Spleen (tissue), 11 donors: ENCODE data around the gene MTHFR. TPM values are rescaled to one million over a fixed set of nuclear protein-coding genes. Genes with fewer than 3 reads are reported as not detected.

Experiments
- DNase-seq: peaks from one replicate; pipeline ENCODE4 v3.0.0-alpha.2; 2020
- H3K27ac ChIP-seq, 8 donors: fragments of 200-600 bp; sonication (generic) in 7 of 8; 1 replicate in 4 of 8; 2 replicates in 4 of 8; pipeline versions ENCODE4 v1.5.0 to v1.8.0; 2016 to 2021; ENCODE audit warnings: inconsistent platforms in 4 of 8, mild to moderate bottlenecking in 4 of 8, moderate library complexity in 1 of 8
- H3K27me3 ChIP-seq, 7 donors: fragments of 200-600 bp; sonication (generic) in 6 of 7; replicated peaks in 1 of 7; 1 replicate in 4 of 7; 2 replicates in 3 of 7; pipeline versions ENCODE4 v1.5.0 to v1.8.0; 2016 to 2021; ENCODE audit warnings: inconsistent platforms in 3 of 7, mild to moderate bottlenecking in 1 of 7
- H3K36me3 ChIP-seq, 6 donors: fragments of 200-600 bp; sonication (generic) in 5 of 6; 1 replicate in 4 of 6; 2 replicates in 2 of 6; pipeline versions ENCODE4 v1.5.0 to v1.8.0; 2016 to 2021; ENCODE audit warnings: inconsistent platforms in 2 of 6
- H3K4me1 ChIP-seq, 6 donors: fragments of 200-600 bp; sonication (generic) in 5 of 6; 1 replicate in 3 of 6; 2 replicates in 3 of 6; pipeline versions ENCODE4 v1.5.0 to v1.8.0; 2016 to 2021; ENCODE audit warnings: inconsistent platforms in 3 of 6
- H3K4me3 ChIP-seq, 8 donors: fragments of 200-600 bp; sonication (generic) in 7 of 8; 1 replicate in 4 of 8; 2 replicates in 4 of 8; pipeline versions ENCODE4 v1.5.0 to v1.8.0; 2016 to 2021; ENCODE audit warnings: inconsistent platforms in 4 of 8, mild to moderate bottlenecking in 4 of 8, moderate library complexity in 2 of 8
- H3K9me3 ChIP-seq, 8 donors: fragments of 200-600 bp; sonication (generic) in 7 of 8; 1 replicate in 4 of 8; 2 replicates in 4 of 8; pipeline versions ENCODE4 v1.5.0 to v1.8.0; 2016 to 2021; ENCODE audit warnings: inconsistent platforms in 4 of 8
- CTCF ChIP-seq, 11 experiments: fragments of 200-600 bp in 7 of 11; fragments of 450-650 bp in 4 of 11; sonication (generic) in 4 of 11; IDR thresholded peaks in 8 of 11; conservative IDR thresholded peaks in 3 of 11; 1 replicate in 7 of 11; 2 replicates in 4 of 11; pipeline versions ENCODE4 v1.4.0 to v1.8.0; 2016 to 2021; ENCODE audit warnings: antibody characterized with exemption in 11 of 11, inconsistent platforms in 4 of 11, mild to moderate bottlenecking in 1 of 11
- POLR2A ChIP-seq, 3 donors: fragments of 450-650 bp; IDR thresholded peaks; one replicate each; pipeline ENCODE4 v1.5.1; 2017; ENCODE audit warnings: antibody characterized with exemption in 3 of 3, mild to moderate bottlenecking in 1 of 3
- POLR2AphosphoS5 ChIP-seq, 3 donors: sonication (generic); formaldehyde crosslinking; IDR thresholded peaks; one replicate each; pipeline ENCODE4 v1.5.1; 2017; ENCODE audit warnings: antibody characterized with exemption in 3 of 3
- WGBS, 5 donors: extraction: QIAGEN DNeasy Blood & Tissue Kit in 3 of 5; methylation state at CpG; one replicate each; pipeline versions ENCODE4 v1.1.5 to v1.1.7; 2013 to 2018; 5-methylcytosine and 5-hydroxymethylcytosine counted together
- intact Hi-C: fragments of 100-400 bp; cut with DNase I; formaldehyde crosslinking; loops from one replicate; pipeline ENCODE4 v1.15.0; 2023; ENCODE audit warnings: low total_unique reads
- polyA plus RNA-seq, 3 donors: library from polyadenylated mRNA; stranded (reverse); fragments of 200-250 nt; gene quantifications; one replicate each; pipeline ENCODE4 v1.2.1, GENCODE V29; 2013
- total RNA-seq, 7 donors: library from RNA; depleted of rRNA in 3 of 7; stranded (reverse); fragments of >200 nt in 3 of 7; fragmentation: NEBNext Ultra II Directional in 4 of 7; extraction: Animal tissue kit (Norgen Biotek cat#: 25700) in 4 of 7; gene quantifications; one replicate each; pipeline versions ENCODE4 v1.1.0 to v1.2.1, GENCODE V29; 2016 to 2021
- donor health status: healthy with polysubstance abuse.
- donor health status: DM: no; HTN: no; CAD: no; lungs with moderate emphysema.
- donor health status: DM: no; HTN: no; CAD: no.
- donor health status: Bipolar disorder and iron deficiency.
- donor health status: healthy.
- donor health status: DM: no; HTN: no; CAD: no.
- donor health status: DM: yes; HTN: yes; CAD: no.

Gene MTHFR
- total and polyA plus RNA-seq, 10 donors, result 6.7 to 79.8 (median 67.7) TPM

GRCh38 chr1:11764519-11764918, 41.2 kb downstream of the MTHFR start:
- no peak overlapping the region for H3K27ac ChIP-seq
- peaks cover 0 to 31% (median 17%) of the 10 kb centered on the region in 7 donors for H3K27me3 ChIP-seq
- H3K4me1 ChIP-seq, result peaks cover 0 to 17% (median 9%) of the 10 kb centered on the region in 6 donors
- DNase-seq, result no peak
- H3K4me3 ChIP-seq, result no peak overlapping the region
- WGBS, 5 donors, result 77 to 88% (median 83%) methylated on average over 7 of the region's 7 CpGs
- intact Hi-C loops, result no loop called here
- no peaks in the 10 kb centered on the region for H3K9me3 ChIP-seq
- TF ChIP-seq POLR2A (IDR thresholded peaks at IDR 0.05) (no peak), POLR2AphosphoS5 (IDR thresholded peaks at IDR 0.05) (no peak), CTCF (IDR thresholded peaks at IDR 0.05 in 8 of 11, conservative IDR thresholded peaks at IDR 0.05 in 3 of 11) (no peak)
- H3K36me3 ChIP-seq, result no peaks in the 10 kb centered on the region

- TF ChIP-seq POLR2AphosphoS5 (IDR thresholded peaks at IDR 0.05), result no peak
- TF ChIP-seq CTCF (IDR thresholded peaks at IDR 0.05 in 8 of 11, conservative IDR thresholded peaks at IDR 0.05 in 3 of 11), result no peak
- no peak for TF ChIP-seq POLR2A (IDR thresholded peaks at IDR 0.05)
These were observed 41.6 kb downstream of the MTHFR start for GRCh38 chr1:11764115-11764514.

GRCh38 chr1:11761988-11762406, 43.8 kb downstream of the MTHFR start, which contains the start of gene C1orf167:
Gene C1orf167 (plus strand): TSS chr1:11762193. CDS start chr1:11764401, 2,208 bp downstream.
- H3K4me3 ChIP-seq, result peak within 1 kb of the TSS in 1 of 8 donors; percentile 49
- peaks cover 0 to 11% (median 9%) of the 10 kb centered on the region in 6 donors for H3K4me1 ChIP-seq
- no peak for DNase-seq
- TF ChIP-seq CTCF (IDR thresholded peaks at IDR 0.05 in 8 of 11, conservative IDR thresholded peaks at IDR 0.05 in 3 of 11), result no peak
- TF ChIP-seq POLR2A (IDR thresholded peaks at IDR 0.05), result no peak
- TF ChIP-seq POLR2AphosphoS5 (IDR thresholded peaks at IDR 0.05), result no peak
- no peak within 1 kb of the TSS for H3K27ac ChIP-seq
- 4 to 20% (median 7%) methylated on average over 7 to 29 of the region's 29 CpGs for WGBS, 5 donors
- no peaks in the 10 kb centered on the region for H3K9me3 ChIP-seq
- intact Hi-C loops, result no loop called here
- no peaks in the 10 kb centered on the region for H3K36me3 ChIP-seq
- peaks cover 0 to 36% (median 17%) of the 10 kb centered on the region in 7 donors for H3K27me3 ChIP-seq

More at GRCh38 chr1:11764115-11764514, 41.6 kb downstream of the MTHFR start:
- WGBS, 5 donors, result 80 to 100% (median 94%) methylated on average over 1 to 3 of the region's 3 CpGs
- no peaks in the 10 kb centered on the region for H3K36me3 ChIP-seq
- DNase-seq, result no peak
- H3K27me3 ChIP-seq, result peaks cover 0 to 31% (median 17%) of the 10 kb centered on the region in 7 donors
- peaks cover 0 to 17% (median 9%) of the 10 kb centered on the region in 6 donors for H3K4me1 ChIP-seq
- no peaks in the 10 kb centered on the region for H3K9me3 ChIP-seq
- H3K27ac ChIP-seq, result no peak overlapping the region
- intact Hi-C loops, result no loop called here
- H3K4me3 ChIP-seq, result no peak overlapping the region

- WGBS, 5 donors, result 82 to 86% (median 84%) methylated on average over 6 of the region's 6 CpGs
- Histone ChIP-seq H3K36me3 (no peaks in the 10 kb centered on the region), H3K4me1 (peaks cover 0 to 11% (median 9%) of the 10 kb centered on the region in 6 donors), H3K9me3 (no peaks in the 10 kb centered on the region), H3K27me3 (peaks cover 0 to 32% (median 17%) of the 10 kb centered on the region in 7 donors), H3K27ac (no peak overlapping the region), H3K4me3 (no peak overlapping the region)
- intact Hi-C loops, result no loop called here
- no peak for DNase-seq
- TF ChIP-seq POLR2AphosphoS5 (IDR thresholded peaks at IDR 0.05), result no peak
- TF ChIP-seq CTCF (IDR thresholded peaks at IDR 0.05 in 8 of 11, conservative IDR thresholded peaks at IDR 0.05 in 3 of 11), result no peak
- no peak for TF ChIP-seq POLR2A (IDR thresholded peaks at IDR 0.05)
These were observed 44.5 kb downstream of the MTHFR start for GRCh38 chr1:11761285-11761684.
